H1 (cell line): ENCODE measurements around the gene HSPBP1. TPM values are rescaled to one million over a fixed set of nuclear protein-coding genes. Genes with fewer than 3 reads are reported as not detected.

Experiments
- KDM1A ChIP-seq: fragments of 200-600, 300-600 bp; sonication (generic); IDR thresholded peaks from 2 replicates; pipeline ENCODE4 v1.7.1; 2016; ENCODE audit warnings: mild to moderate bottlenecking, low read length, borderline replicate concordance
- RBBP5 ChIP-seq: IDR thresholded peaks from 2 replicates; pipeline ENCODE4 v1.7.1; 2012; ENCODE audit warnings: low read depth, mild to moderate bottlenecking, inconsistent platforms, low read length, moderate library complexity, borderline replicate concordance
- TAF7 ChIP-seq: optimal IDR thresholded peaks from 2 replicates; pipeline ENCODE3; 2011; ENCODE audit warnings: low read depth, mild to moderate bottlenecking, inconsistent platforms, low read length, moderate library complexity, borderline replicate concordance
- polyA plus RNA-seq, 7 experiments: library from polyadenylated mRNA; depleted of rRNA in 3 of 7; stranded (reverse) in 5 of 7; unstranded in 2 of 7; fragments of >200 nt in 5 of 7; fragments of 200-250 nt in 2 of 7; gene quantifications; 1 replicate in 5 of 7; 2 replicates in 1 of 7; 4 replicates in 1 of 7; pipeline versions ENCODE4 v1.2.1 to v1.2.3, GENCODE V29; 2011 to 2013; ENCODE audit warnings: missing spikeins in 2 of 7, mixed read lengths in 2 of 7
- total RNA-seq: library from RNA; stranded (reverse); fragmentation: NEBNext Ultra II Directional; extraction: Animal tissue kit (Norgen Biotek cat#: 25700); gene quantifications from 2 replicates; pipeline ENCODE4 v1.2.1, GENCODE V29; 2021
- TF ChIP-seq, protein P1 (sequence below), 3 experiments: IDR thresholded peaks; 1 replicate in 2 of 3; 2 replicates in 1 of 3; pipeline versions ENCODE4 v1.5.1 to v1.6.1; 2011; ENCODE audit warnings: low read length in 3 of 3, mild to moderate bottlenecking in 3 of 3, inconsistent platforms in 2 of 3, low read depth in 1 of 3, moderate library complexity in 1 of 3; ENCODE audit not compliant: insufficient read depth in 1 of 3; ENCODE audit errors: control extremely low read depth in 1 of 3

The HSPBP1 gene
- total and polyA plus RNA-seq, 2 of the 8 experiments (the other 6 are each of a cell fraction or from before 2014, with no cell fraction given), result 63.4 to 100 TPM

- TF ChIP-seq, protein P1, sequence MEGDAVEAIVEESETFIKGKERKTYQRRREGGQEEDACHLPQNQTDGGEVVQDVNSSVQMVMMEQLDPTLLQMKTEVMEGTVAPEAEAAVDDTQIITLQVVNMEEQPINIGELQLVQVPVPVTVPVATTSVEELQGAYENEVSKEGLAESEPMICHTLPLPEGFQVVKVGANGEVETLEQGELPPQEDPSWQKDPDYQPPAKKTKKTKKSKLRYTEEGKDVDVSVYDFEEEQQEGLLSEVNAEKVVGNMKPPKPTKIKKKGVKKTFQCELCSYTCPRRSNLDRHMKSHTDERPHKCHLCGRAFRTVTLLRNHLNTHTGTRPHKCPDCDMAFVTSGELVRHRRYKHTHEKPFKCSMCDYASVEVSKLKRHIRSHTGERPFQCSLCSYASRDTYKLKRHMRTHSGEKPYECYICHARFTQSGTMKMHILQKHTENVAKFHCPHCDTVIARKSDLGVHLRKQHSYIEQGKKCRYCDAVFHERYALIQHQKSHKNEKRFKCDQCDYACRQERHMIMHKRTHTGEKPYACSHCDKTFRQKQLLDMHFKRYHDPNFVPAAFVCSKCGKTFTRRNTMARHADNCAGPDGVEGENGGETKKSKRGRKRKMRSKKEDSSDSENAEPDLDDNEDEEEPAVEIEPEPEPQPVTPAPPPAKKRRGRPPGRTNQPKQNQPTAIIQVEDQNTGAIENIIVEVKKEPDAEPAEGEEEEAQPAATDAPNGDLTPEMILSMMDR (IDR thresholded peaks at IDR 0.05; ENCODE audit: control extremely low read depth in 1 of 3, insufficient read depth in 1 of 3, low read depth in 1 of 3, low read length in 3 of 3), result no peak
- TF ChIP-seq KDM1A (no peak), TAF7 (no peak), RBBP5 (no peak)
- TF ChIP-seq, all 59 proteins: peak for 0
These were observed 50.6 kb downstream of the HSPBP1 start (continued) for GRCh38 chr19:55229145-55229788.
